Endothelial cell of umbilical vein (primary cell): Measurements from ENCODE around the gene RPS14. TPM values are rescaled to one million over a fixed set of nuclear protein-coding genes. Genes with fewer than 3 reads are reported as not detected.
A peak's percentile ranks its signal among the peaks of the same experiment; 100 is the strongest.

Source experiments
- BruUV-seq: library from RNA; stranded (reverse); fragments of 400-500 nt; replicated peaks from 2 replicates; lab custom pipeline; 2021; lab: Mats Ljungman, UMichigan
- CTCF ChIA-PET: fragments of 300-600, 350-600 bp; sonication (Branson Sonifier 250); formaldehyde crosslinking; loops from one replicate; lab custom pipeline; 2021; ENCODE audit warnings: antibody characterized with exemption, inconsistent platforms; lab: Charles Lee
- POLR2A ChIA-PET: fragments of 300-600, 350-600 bp; sonication (Branson Sonifier 250); formaldehyde crosslinking; loops from one replicate; lab custom pipeline; 2021; ENCODE audit warnings: antibody characterized with exemption, inconsistent platforms; lab: Charles Lee
- DNase-seq: peaks from one replicate; pipeline ENCODE4 v3.0.0-alpha.2; 2011; ENCODE audit warnings: low read depth, low spot score
- FAIRE-seq: peaks from 2 replicates; lab custom pipeline; 2011; peaks lifted over from hg19 to GRCh38; lab: Jason Lieb, UNC
- H2AFZ ChIP-seq: 2 replicates; pipeline ENCODE4 v1.6.0; 2012; ENCODE audit warnings: low read depth, low read length, control low read depth, inconsistent platforms
- H3K27ac ChIP-seq: 2 replicates; pipeline ENCODE4 v1.5.1; 2011; ENCODE audit warnings: low read depth, mild to moderate bottlenecking, control low read depth, low read length, moderate library complexity; ENCODE audit not compliant: insufficient read depth
- H3K27me3 ChIP-seq, 2 experiments: 2 replicates each; pipeline versions ENCODE4 v1.6.0 to v1.6.1; 2011; ENCODE audit warnings: low read length in 2 of 2, mixed read lengths in 1 of 2; ENCODE audit not compliant: control insufficient read depth in 2 of 2, insufficient read depth in 2 of 2
- H3K36me3 ChIP-seq, 2 experiments: 2 replicates in 1 of 2; 3 replicates in 1 of 2; pipeline ENCODE4 v1.5.1; 2011; ENCODE audit warnings: low read length in 2 of 2, mild to moderate bottlenecking in 1 of 2, moderate library complexity in 1 of 2; ENCODE audit not compliant: control insufficient read depth in 2 of 2, insufficient read depth in 2 of 2; ENCODE audit errors: extremely low read depth in 1 of 2
- H3K4me1 ChIP-seq: 3 replicates; pipeline ENCODE4 v1.5.1; 2011; ENCODE audit warnings: mild to moderate bottlenecking, low read length; ENCODE audit not compliant: control insufficient read depth, insufficient read depth; ENCODE audit errors: extremely low read depth
- H3K4me2 ChIP-seq: 2 replicates; pipeline ENCODE4 v1.6.1; 2011; ENCODE audit warnings: low read length, control low read depth, mixed read lengths; ENCODE audit not compliant: insufficient read depth
- H3K4me3 ChIP-seq, 3 experiments: fragments of 200-600 bp in 1 of 3; sonication (generic), shearing (Covaris generic) in 1 of 3; replicated peaks in 1 of 3; 2 replicates each; pipeline ENCODE4 v1.5.1; 2011 to 2016; ENCODE audit warnings: control low read depth in 3 of 3, low read length in 3 of 3, mild to moderate bottlenecking in 2 of 3, inconsistent platforms in 1 of 3, low read depth in 1 of 3, moderate library complexity in 1 of 3; ENCODE audit not compliant: insufficient read depth in 1 of 3
- H3K79me2 ChIP-seq: 2 replicates; pipeline ENCODE4 v1.6.0; 2012; ENCODE audit warnings: low read length, inconsistent platforms; ENCODE audit not compliant: control insufficient read depth, insufficient read depth
- H3K9ac ChIP-seq: replicated peaks from 2 replicates; pipeline ENCODE3; 2011; ENCODE audit warnings: low read length, control low read depth; ENCODE audit not compliant: insufficient read depth; ENCODE audit errors: extremely low read depth
- H3K9me1 ChIP-seq: replicated peaks from 3 replicates; pipeline ENCODE4 v1.6.0; 2011; ENCODE audit warnings: mild to moderate bottlenecking, low read length; ENCODE audit not compliant: control insufficient read depth, insufficient read depth; ENCODE audit errors: extremely low read depth
- H3K9me3 ChIP-seq: replicated peaks from 2 replicates; pipeline ENCODE4 v1.5.1; 2012; ENCODE audit warnings: low read length, inconsistent platforms; ENCODE audit not compliant: control insufficient read depth, insufficient read depth
- H4K20me1 ChIP-seq: replicated peaks from 2 replicates; pipeline ENCODE3; 2011; ENCODE audit warnings: mild to moderate bottlenecking, low read length; ENCODE audit not compliant: control insufficient read depth, insufficient read depth; ENCODE audit errors: extremely low read depth
- FOS ChIP-seq: IDR thresholded peaks from 2 replicates; pipeline ENCODE4 v1.6.1; 2011; ENCODE audit warnings: mild to moderate bottlenecking, low read length, moderate library complexity, borderline replicate concordance; ENCODE audit not compliant: insufficient read depth
- GATA2 ChIP-seq: IDR thresholded peaks from 2 replicates; pipeline ENCODE4 v1.7.0; 2011; ENCODE audit warnings: low read depth, mild to moderate bottlenecking, moderate library complexity, mixed read lengths, low read length; ENCODE audit not compliant: insufficient read length, insufficient read depth
- JUN ChIP-seq: IDR thresholded peaks from 2 replicates; pipeline ENCODE4 v1.6.1; 2011; ENCODE audit warnings: borderline replicate concordance, low read depth; ENCODE audit not compliant: insufficient read length, insufficient read depth
- POLR2A ChIP-seq: IDR thresholded peaks from 2 replicates; pipeline ENCODE4 v1.6.1; 2012; ENCODE audit warnings: low read depth, mild to moderate bottlenecking, control low read depth, low read length
- dilution Hi-C: fragments of 300-500 bp; cut with MboI; formaldehyde crosslinking; loops from one replicate; pipeline ENCODE4 v1.15.0; 2019; ENCODE audit warnings: low sequenced_read_pairs; ENCODE audit not compliant: extremely low pct_ligation_motif_present
- intact Hi-C: fragments of 100-400 bp; cut with micrococcal nuclease; formaldehyde crosslinking; loops from one replicate; pipeline ENCODE4 v1.10.0; 2022
- polyA plus RNA-seq, 4 experiments: library from polyadenylated mRNA; depleted of rRNA in 3 of 4; stranded (reverse) in 3 of 4; unstranded in 1 of 4; fragments of >200 nt; gene quantifications; 2 replicates each; pipeline versions ENCODE4 v1.2.1 to v1.2.3, GENCODE V29; 2011 to 2012; ENCODE audit warnings: missing spikeins in 1 of 4
- total RNA-seq: library from RNA; stranded (reverse); gene quantifications from 2 replicates; pipeline ENCODE4 v1.2.3, GENCODE V29; 2021
- TF ChIP-seq, protein P1 (sequence below): IDR thresholded peaks from 2 replicates; pipeline ENCODE4 v1.6.1; 2011; ENCODE audit not compliant: insufficient read depth, insufficient read length
- TF ChIP-seq, protein P2 (sequence below), 2 donors: IDR thresholded peaks; 1 replicate in 1 of 2; 2 replicates in 1 of 2; pipeline ENCODE4 v1.5.1; 2011; ENCODE audit warnings: low read length in 2 of 2, mild to moderate bottlenecking in 2 of 2, moderate library complexity in 2 of 2, control low read depth in 1 of 2, inconsistent platforms in 1 of 2, low read depth in 1 of 2; ENCODE audit not compliant: insufficient read depth in 1 of 2; ENCODE audit errors: extremely low read depth in 1 of 2

RPS14 gene
- total and polyA plus RNA-seq, 2 donors (not counting 3 experiments of a cell fraction or from before 2014, with no cell fraction given) = 1,852 to 5,521 TPM

DNA sequence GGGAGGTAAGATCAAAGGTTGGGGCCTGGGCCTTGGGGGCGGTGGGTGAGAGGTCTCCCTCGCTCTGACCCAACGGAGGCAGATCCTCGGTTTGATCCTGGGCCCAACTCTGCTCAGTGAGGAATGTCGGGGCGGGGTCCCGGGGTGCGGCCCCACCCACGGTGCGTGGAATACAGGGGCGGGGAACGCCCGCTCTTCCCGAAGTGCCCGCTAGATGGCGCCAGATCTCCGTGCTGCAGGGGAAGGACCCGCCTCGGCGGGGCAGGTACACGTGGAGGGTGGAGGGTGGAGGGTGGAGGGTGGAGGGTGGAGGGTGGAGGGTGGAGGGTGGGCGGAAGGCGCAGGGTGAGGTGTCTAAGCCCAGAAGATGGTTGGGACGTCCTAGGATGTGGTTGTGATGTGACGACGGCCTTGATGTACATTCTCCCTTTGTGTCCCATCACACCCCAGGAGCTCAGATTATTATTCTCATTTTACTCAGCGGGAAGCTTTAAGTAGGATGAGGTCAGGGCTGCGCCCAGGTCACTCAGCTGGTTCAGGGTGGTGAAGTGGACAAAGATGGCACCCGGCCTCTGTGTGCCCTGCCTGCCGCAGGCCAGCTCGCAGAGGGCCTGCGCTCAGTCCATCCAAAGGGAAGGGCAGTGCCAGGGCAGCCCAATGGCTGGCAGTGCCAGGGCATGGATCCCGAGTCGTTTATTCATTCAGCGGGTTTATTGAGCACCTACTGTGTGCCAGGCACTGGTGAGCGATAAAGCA is 9.4 kb upstream of the RPS14 start:
- H3K27me3 ChIP-seq = no peaks in the 10 kb centered on the region
- DNase-seq (peak; percentile 33), FAIRE-seq (peak; percentile 63)
- dilution Hi-C loops (no loop called here), intact Hi-C loops (loop anchor here (1.0 to 5.0 kb wide), 6 partner anchors 64 to 388 kb away; partner anchors contain the start of genes IRGM and RBM22)
- no peak overlapping the region for H3K9ac ChIP-seq
- H3K4me3 ChIP-seq = peak overlapping the region in 1 of 3 experiments; percentile 17
- no peaks in the 10 kb centered on the region for H4K20me1 ChIP-seq
- no peaks in the 10 kb centered on the region for H3K79me2 ChIP-seq
- no peaks in the 10 kb centered on the region for H3K9me1 ChIP-seq
- TF ChIP-seq, protein P1, sequence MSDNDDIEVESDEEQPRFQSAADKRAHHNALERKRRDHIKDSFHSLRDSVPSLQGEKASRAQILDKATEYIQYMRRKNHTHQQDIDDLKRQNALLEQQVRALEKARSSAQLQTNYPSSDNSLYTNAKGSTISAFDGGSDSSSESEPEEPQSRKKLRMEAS = peak; percentile 67
- TF ChIP-seq POLR2A (no peak), GATA2 (no peak), JUN (no peak), FOS (no peak)
- TF ChIP-seq, protein P2, sequence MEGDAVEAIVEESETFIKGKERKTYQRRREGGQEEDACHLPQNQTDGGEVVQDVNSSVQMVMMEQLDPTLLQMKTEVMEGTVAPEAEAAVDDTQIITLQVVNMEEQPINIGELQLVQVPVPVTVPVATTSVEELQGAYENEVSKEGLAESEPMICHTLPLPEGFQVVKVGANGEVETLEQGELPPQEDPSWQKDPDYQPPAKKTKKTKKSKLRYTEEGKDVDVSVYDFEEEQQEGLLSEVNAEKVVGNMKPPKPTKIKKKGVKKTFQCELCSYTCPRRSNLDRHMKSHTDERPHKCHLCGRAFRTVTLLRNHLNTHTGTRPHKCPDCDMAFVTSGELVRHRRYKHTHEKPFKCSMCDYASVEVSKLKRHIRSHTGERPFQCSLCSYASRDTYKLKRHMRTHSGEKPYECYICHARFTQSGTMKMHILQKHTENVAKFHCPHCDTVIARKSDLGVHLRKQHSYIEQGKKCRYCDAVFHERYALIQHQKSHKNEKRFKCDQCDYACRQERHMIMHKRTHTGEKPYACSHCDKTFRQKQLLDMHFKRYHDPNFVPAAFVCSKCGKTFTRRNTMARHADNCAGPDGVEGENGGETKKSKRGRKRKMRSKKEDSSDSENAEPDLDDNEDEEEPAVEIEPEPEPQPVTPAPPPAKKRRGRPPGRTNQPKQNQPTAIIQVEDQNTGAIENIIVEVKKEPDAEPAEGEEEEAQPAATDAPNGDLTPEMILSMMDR (IDR thresholded peaks at IDR 0.05; ENCODE audit: extremely low read depth in 1 of 2, insufficient read depth in 1 of 2, low read depth in 1 of 2, low read length in 2 of 2) = peak; percentile 57 to 88
- POLR2A ChIA-PET = interaction anchor here (0.5 to 0.6 kb wide), 2 partner anchors 14 to 24 kb away, joined by 5 to 6 read pairs; no protein-coding TSS in a partner anchor
- no peak overlapping the region for H3K27ac ChIP-seq
- H3K4me2 ChIP-seq = no peak overlapping the region
- BruUV-seq = no TSS peak
- H3K4me1 ChIP-seq = peaks cover 4% of the 10 kb centered on the region
- no peaks in the 10 kb centered on the region for H3K9me3 ChIP-seq
- H2AFZ ChIP-seq = peak overlapping the region; percentile 81
- no peaks in the 10 kb centered on the region for H3K36me3 ChIP-seq
- CTCF ChIA-PET = interaction anchor here (0.5 to 7.8 kb wide), 35 partner anchors 9 to 1167 kb away, joined by 3 to 168 read pairs (median 4); partner anchors contain the start of gene RPS14
